Hepatocyte (in vitro differentiated cells): Measurements from ENCODE around the gene ST8SIA3. TPM values are rescaled to one million over a fixed set of nuclear protein-coding genes. Genes with fewer than 3 reads are reported as not detected.

Source experiments
- DNase-seq: peaks from one replicate; pipeline ENCODE4 v3.0.0-alpha.2; 2016; ENCODE audit warnings: low spot score
- H2AFZ ChIP-seq: fragments of 200-600 bp; sonication (generic); 2 replicates; pipeline ENCODE4 v1.6.0; 2016; ENCODE audit warnings: antibody characterized with exemption, mild to moderate bottlenecking
- H3K27ac ChIP-seq: fragments of 200-600 bp; sonication (generic); 2 replicates; pipeline ENCODE4 v1.5.1; 2016; ENCODE audit warnings: mild to moderate bottlenecking
- H3K27me3 ChIP-seq: fragments of 200-600 bp; sonication (generic); 2 replicates; pipeline ENCODE4 v1.6.1; 2016
- H3K36me3 ChIP-seq: fragments of 200-600 bp; sonication (generic); replicated peaks from 2 replicates; pipeline ENCODE4 v1.5.1; 2016; ENCODE audit warnings: low read depth; ENCODE audit not compliant: insufficient read depth
- H3K4me1 ChIP-seq: fragments of 200-600 bp; sonication (generic); 2 replicates; pipeline ENCODE4 v1.5.1; 2016; ENCODE audit warnings: mild to moderate bottlenecking, moderate library complexity; ENCODE audit not compliant: insufficient read depth
- H3K4me2 ChIP-seq: fragments of 200-600 bp; sonication (generic); 2 replicates; pipeline ENCODE4 v1.6.0; 2016
- H3K4me3 ChIP-seq: fragments of 200-600 bp; sonication (generic); 2 replicates; pipeline ENCODE4 v1.5.1; 2016; ENCODE audit warnings: mild to moderate bottlenecking
- H3K79me2 ChIP-seq: fragments of 200-600 bp; sonication (generic); 2 replicates; pipeline ENCODE4 v1.6.0; 2017; ENCODE audit warnings: mild to moderate bottlenecking
- H3K9me2 ChIP-seq: fragments of 200-600 bp; sonication (generic); replicated peaks from 2 replicates; pipeline ENCODE4 v1.6.0; 2017; ENCODE audit warnings: mild to moderate bottlenecking; ENCODE audit not compliant: insufficient read depth
- H3K9me3 ChIP-seq: fragments of 200-600 bp; sonication (generic); 2 replicates; pipeline ENCODE4 v1.5.1; 2016; ENCODE audit warnings: low read depth, mild to moderate bottlenecking
- H4K20me1 ChIP-seq: fragments of 200-600 bp; sonication (generic); 2 replicates; pipeline ENCODE4 v1.6.0; 2016; ENCODE audit warnings: mild to moderate bottlenecking; ENCODE audit not compliant: insufficient read depth, poor library complexity, severe bottlenecking
- CTCF ChIP-seq: fragments of 200-600 bp; sonication (generic); IDR thresholded peaks from 2 replicates; pipeline ENCODE4 v1.5.1; 2016; ENCODE audit warnings: antibody characterized with exemption, mild to moderate bottlenecking; ENCODE audit not compliant: poor library complexity
- EZH2 ChIP-seq: fragments of 200-600 bp; sonication (generic); IDR thresholded peaks from 2 replicates; pipeline ENCODE4 v1.6.1; 2016; ENCODE audit warnings: antibody characterized with exemption, mild to moderate bottlenecking, borderline replicate concordance
- EZH2phosphoT487 ChIP-seq: fragments of 200-600 bp; sonication (generic); IDR thresholded peaks from one replicate; pipeline ENCODE4 v1.6.1; 2018; ENCODE audit warnings: antibody characterized with exemption, mild to moderate bottlenecking, low read depth, moderate library complexity; ENCODE audit not compliant: unreplicated experiment, severe bottlenecking
- WGBS: methylation state at CpG from one replicate; pipeline ENCODE4 v1.1.6; 2016; ENCODE audit warnings: low lambda C conversion rate; ENCODE audit errors: missing lambda C conversion rate; 5-methylcytosine and 5-hydroxymethylcytosine counted together
- polyA plus RNA-seq: library from polyadenylated mRNA; unstranded; fragments of >200 nt; fragmentation: Nextera tagmentation; extraction: Ambion mirVana; gene quantifications from 2 replicates; pipeline ENCODE4 v1.2.1, GENCODE V29; 2016
- total RNA-seq: library from RNA; depleted of rRNA; stranded (reverse); fragments of >200 nt; gene quantifications from 2 replicates; pipeline ENCODE4 v1.2.3, GENCODE V29; 2014

ST8SIA3 gene
- total and polyA plus RNA-seq, 2 experiments from 2014 or later: 0.03 TPM; not detected in 1

- peak; percentile 13 for DNase-seq
- Histone ChIP-seq H3K4me3 (no peak overlapping the region), H3K4me1 (no peaks in the 10 kb centered on the region), H3K9me2 (no peaks in the 10 kb centered on the region), H4K20me1 (no peaks in the 10 kb centered on the region), H2AFZ (no peak overlapping the region), H3K79me2 (no peaks in the 10 kb centered on the region), H3K36me3 (no peaks in the 10 kb centered on the region), H3K9me3 (no peaks in the 10 kb centered on the region), H3K27ac (no peak overlapping the region), H3K27me3 (peaks cover 6% of the 10 kb centered on the region), H3K4me2 (no peak overlapping the region)
- WGBS: 45% methylated on average over 2 of the region's 2 CpGs
- TF ChIP-seq CTCF (no peak), EZH2 (no peak), EZH2phosphoT487 (no peak)
Observed at GRCh38 chr18:57397440-57398132, 45.2 kb downstream of the ST8SIA3 start.

- no peaks in the 10 kb centered on the region for H3K4me1 ChIP-seq
Observed at GRCh38 chr18:57404345-57404744, 52.0 kb downstream of the ST8SIA3 start.

GRCh38 chr18:57409650-57410049 lies 57.3 kb downstream of the ST8SIA3 start:
- peaks cover 4% of the 10 kb centered on the region for H3K27me3 ChIP-seq
- no peak for DNase-seq
- no peaks in the 10 kb centered on the region for H3K79me2 ChIP-seq
- H3K4me1 ChIP-seq: no peaks in the 10 kb centered on the region
- no peak overlapping the region for H3K4me3 ChIP-seq
- H2AFZ ChIP-seq: no peak overlapping the region
- no peaks in the 10 kb centered on the region for H3K9me2 ChIP-seq
- no peaks in the 10 kb centered on the region for H3K36me3 ChIP-seq
- no peaks in the 10 kb centered on the region for H4K20me1 ChIP-seq
- no peaks in the 10 kb centered on the region for H3K9me3 ChIP-seq
- TF ChIP-seq CTCF (no peak), EZH2phosphoT487 (no peak), EZH2 (no peak)
- H3K4me2 ChIP-seq: no peak overlapping the region
- H3K27ac ChIP-seq: no peak overlapping the region

More at GRCh38 chr18:57404345-57404744, 52.0 kb downstream of the ST8SIA3 start:
- Histone ChIP-seq H3K27ac (no peak overlapping the region), H3K4me3 (no peak overlapping the region), H3K79me2 (no peaks in the 10 kb centered on the region), H2AFZ (no peak overlapping the region), H3K9me2 (no peaks in the 10 kb centered on the region), H4K20me1 (no peaks in the 10 kb centered on the region), H3K4me2 (no peak overlapping the region), H3K27me3 (peaks cover 3% of the 10 kb centered on the region), H3K9me3 (no peaks in the 10 kb centered on the region), H3K36me3 (no peaks in the 10 kb centered on the region)
- no peak for TF ChIP-seq EZH2phosphoT487
- TF ChIP-seq EZH2: no peak
- no peak for TF ChIP-seq CTCF
- no peak for DNase-seq
